ENCODE results near the gene NPHS2. TPM values are rescaled to one million over a fixed set of nuclear protein-coding genes. Genes with fewer than 3 reads are reported as not detected.

Gene NPHS2
- total and polyA plus RNA-seq, 4 donors = not detected

GRCh38 chr1:179509384-179509783 lies 66.4 kb downstream of the NPHS2 start:
- no peaks in the 10 kb centered on the region for H3K36me3 ChIP-seq (ENCODE audit: control insufficient read depth in 4 of 4, insufficient read depth in 4 of 4, low read length in 4 of 4)
- 73 to 86% methylated on average over 4 of the region's 4 CpGs for WGBS, 2 donors
- DNase-seq = no peak
- peaks cover 0 to 4% (median 0%) of the 10 kb centered on the region in 4 donors for H3K9me3 ChIP-seq (ENCODE audit: control insufficient read depth in 4 of 4, insufficient read depth in 3 of 4, low read length in 3 of 4)
- H3K27ac ChIP-seq (ENCODE audit: low read depth in 1 of 2, low read length in 1 of 2) = no peak overlapping the region
- no peak overlapping the region for H3K9ac ChIP-seq (ENCODE audit: insufficient read depth in 1 of 2, low read length in 2 of 2)
- no peak overlapping the region for H3K4me3 ChIP-seq
- H3K27me3 ChIP-seq (ENCODE audit: control insufficient read depth in 3 of 3, insufficient read depth in 3 of 3, low read length in 2 of 3) = no peaks in the 10 kb centered on the region
- TF ChIP-seq CTCF (IDR thresholded peaks at IDR 0.05; ENCODE audit: control extremely low read depth, extremely low read depth) = no peak
- H3K4me1 ChIP-seq (ENCODE audit: control insufficient read depth in 5 of 5, insufficient read depth in 5 of 5, low read length in 5 of 5) = no peaks in the 10 kb centered on the region
- ATAC-seq (ENCODE audit: insufficient read depth, low FRiP score) = no peak

- no peak for DNase-seq
- no peak for TF ChIP-seq CTCF (IDR thresholded peaks at IDR 0.05; ENCODE audit: control extremely low read depth, extremely low read depth)
- Histone ChIP-seq H3K4me1 (ENCODE audit: control insufficient read depth in 5 of 5, insufficient read depth in 5 of 5, low read length in 5 of 5) (no peaks in the 10 kb centered on the region), H3K27ac (ENCODE audit: low read depth in 1 of 2, low read length in 1 of 2) (no peak overlapping the region), H3K9me3 (ENCODE audit: control insufficient read depth in 4 of 4, insufficient read depth in 3 of 4, low read length in 3 of 4) (no peaks in the 10 kb centered on the region), H3K27me3 (ENCODE audit: control insufficient read depth in 3 of 3, insufficient read depth in 3 of 3, low read length in 2 of 3) (no peaks in the 10 kb centered on the region), H3K36me3 (ENCODE audit: control insufficient read depth in 4 of 4, insufficient read depth in 4 of 4, low read length in 4 of 4) (no peaks in the 10 kb centered on the region), H3K4me3 (no peak overlapping the region), H3K9ac (ENCODE audit: insufficient read depth in 1 of 2, low read length in 2 of 2) (no peak overlapping the region)
- no peak for ATAC-seq (ENCODE audit: insufficient read depth, low FRiP score)
- WGBS, 2 donors = 90% methylated on average over 6 of the region's 6 CpGs
Measured at GRCh38 chr1:179506199-179506598, 69.5 kb downstream of the NPHS2 start.

Small RNA genes lying within 50 kb of the gene (small RNA-seq; reads per million reads assigned to genes)
- gene RNU5F-2P (ENCODE audit: low replicate concordance) = 0.12 reads per million

Other genes starting within 250 kb of the NPHS2 start
- gene AXDND1, start 210.0 kb downstream of the NPHS2 start, total RNA-seq = 1 to 10 TPM in 1 of 2 donors, under 1 TPM in 1; 0.52 to 2.7 TPM
- gene AXDND1, start 210.0 kb downstream of the NPHS2 start, polyA plus RNA-seq = under 1 TPM; 0.10 to 0.31 TPM
- under 1 TPM; 0.18 to 0.37 TPM for gene TDRD5, start 15.9 kb upstream of the NPHS2 start, total RNA-seq
- gene TDRD5, start 15.9 kb upstream of the NPHS2 start, polyA plus RNA-seq = under 1 TPM; 0.05 to 0.12 TPM
- under 1 TPM in 1 of 2 donors, not detected in 1; 0.09 TPM for gene FAM163A, start 167.3 kb upstream of the NPHS2 start, total RNA-seq
- gene FAM163A, start 167.3 kb upstream of the NPHS2 start, polyA plus RNA-seq = not detected